Testis (tissue), 3 donors: ENCODE measurements around the gene IFNA6. TPM values are rescaled to one million over a fixed set of nuclear protein-coding genes. Genes with fewer than 3 reads are reported as not detected.
A peak's percentile ranks its signal among the peaks of the same experiment; 100 is the strongest.

Experiments
- DNase-seq: peaks from one replicate; pipeline ENCODE4 v3.0.0-alpha.2; 2019
- H3K27ac ChIP-seq, 2 donors: fragments of 200-600 bp; sonication (generic); one replicate each; pipeline ENCODE4 v1.5.1; 2019
- H3K27me3 ChIP-seq: fragments of 200-600 bp; sonication (generic); one replicate; pipeline ENCODE4 v1.5.1; 2019
- H3K36me3 ChIP-seq: fragments of 200-600 bp; sonication (generic); one replicate; pipeline ENCODE4 v1.5.1; 2017; ENCODE audit warnings: low read depth; ENCODE audit errors: missing control alignments
- H3K4me1 ChIP-seq: fragments of 200-600 bp; sonication (generic); one replicate; pipeline ENCODE4 v1.5.1; 2019
- H3K4me3 ChIP-seq, 2 donors: fragments of 200-600 bp; sonication (generic); one replicate each; pipeline ENCODE4 v1.5.1; 2017 to 2019
- H3K9me3 ChIP-seq: fragments of 200-600 bp; sonication (generic); one replicate; pipeline ENCODE4 v1.5.1; 2017
- POLR2A ChIP-seq: fragments of 450-650 bp; IDR thresholded peaks from one replicate; pipeline ENCODE4 v1.6.1; 2017; ENCODE audit warnings: antibody characterized with exemption, mild to moderate bottlenecking, moderate library complexity
- WGBS, 2 donors: methylation state at CpG; one replicate each; pipeline ENCODE4 v1.1.5; 2018; 5-methylcytosine and 5-hydroxymethylcytosine counted together
- intact Hi-C: fragments of 100-400 bp; cut with DNase I; formaldehyde crosslinking; loops from one replicate; pipeline ENCODE4 v1.15.1; 2023; ENCODE audit warnings: low total_unique reads
- polyA plus RNA-seq: library from polyadenylated mRNA; stranded (reverse); fragments of 350-450 nt; fragmentation: Illumina TruSeq; extraction: RNeasy Lipid Tissue Mini Kit (QIAGEN cat#74804); gene quantifications from one replicate; pipeline ENCODE4 v1.2.3, GENCODE V29; 2014; ENCODE audit warnings: low read depth, low replicate concordance; ENCODE audit not compliant: insufficient read depth
- total RNA-seq, 2 donors: library from RNA; depleted of rRNA; stranded (reverse); fragments of >200 nt; gene quantifications; one replicate each; pipeline ENCODE4 v1.2.3, GENCODE V29; 2016
- TF ChIP-seq, protein P1 (sequence below), 3 experiments: fragments of 450-650 bp in 2 of 3; fragments of 200-600 bp in 1 of 3; sonication (generic) in 1 of 3; IDR thresholded peaks; one replicate each; pipeline ENCODE4 v1.5.1; 2016 to 2019; ENCODE audit warnings: antibody characterized with exemption in 3 of 3, mild to moderate bottlenecking in 2 of 3, moderate library complexity in 1 of 3

The IFNA6 gene
- total and polyA plus RNA-seq, 3 donors from 2014 or later, result 0.39 TPM; not detected in 2

DNA sequence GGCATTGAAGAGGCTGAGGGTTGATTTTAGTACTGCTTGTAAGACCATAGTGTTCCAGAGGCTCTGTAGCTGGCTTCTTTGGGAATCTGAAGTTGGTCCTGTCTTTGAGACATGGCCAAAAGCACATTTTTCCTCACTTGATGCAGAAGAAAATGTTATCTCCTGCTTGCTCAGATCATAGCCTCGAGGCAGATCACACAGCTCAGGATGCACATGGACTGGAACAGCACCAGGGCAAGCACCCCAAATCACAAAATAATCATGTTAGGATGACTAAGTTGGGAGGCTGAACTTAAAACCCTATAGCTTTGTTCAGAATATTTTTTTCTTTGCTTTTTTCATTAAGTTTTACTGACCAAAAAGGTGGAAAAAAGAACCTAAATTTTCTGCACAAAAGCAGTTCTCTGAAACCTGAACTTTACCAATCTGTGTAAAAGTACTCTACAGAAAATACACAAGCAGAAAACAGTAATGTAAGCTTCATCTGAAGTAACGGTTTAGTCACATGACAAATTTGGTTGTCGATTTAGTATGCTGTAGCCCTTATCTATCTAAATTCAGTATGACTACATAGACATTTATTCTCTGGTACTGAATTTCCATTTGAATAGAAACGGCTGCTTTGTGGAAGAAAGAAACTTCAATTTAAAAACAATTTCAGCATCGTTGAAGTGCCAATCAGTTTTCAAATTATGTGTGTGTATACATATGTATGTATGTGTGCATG is 18.8 kb downstream of the IFNA6 start:
- no peaks in the 10 kb centered on the region for H3K27me3 ChIP-seq
- no peak for DNase-seq
- peaks cover 29% of the 10 kb centered on the region for H3K4me1 ChIP-seq
- intact Hi-C loops, result no loop called here
- no peak overlapping the region for H3K27ac ChIP-seq
- WGBS, 2 donors, result 51% methylated on average over 5 of the region's 5 CpGs
- no peaks in the 10 kb centered on the region for H3K9me3 ChIP-seq
- no peak overlapping the region for H3K4me3 ChIP-seq
- H3K36me3 ChIP-seq, result no peaks in the 10 kb centered on the region
- TF ChIP-seq, protein P1, sequence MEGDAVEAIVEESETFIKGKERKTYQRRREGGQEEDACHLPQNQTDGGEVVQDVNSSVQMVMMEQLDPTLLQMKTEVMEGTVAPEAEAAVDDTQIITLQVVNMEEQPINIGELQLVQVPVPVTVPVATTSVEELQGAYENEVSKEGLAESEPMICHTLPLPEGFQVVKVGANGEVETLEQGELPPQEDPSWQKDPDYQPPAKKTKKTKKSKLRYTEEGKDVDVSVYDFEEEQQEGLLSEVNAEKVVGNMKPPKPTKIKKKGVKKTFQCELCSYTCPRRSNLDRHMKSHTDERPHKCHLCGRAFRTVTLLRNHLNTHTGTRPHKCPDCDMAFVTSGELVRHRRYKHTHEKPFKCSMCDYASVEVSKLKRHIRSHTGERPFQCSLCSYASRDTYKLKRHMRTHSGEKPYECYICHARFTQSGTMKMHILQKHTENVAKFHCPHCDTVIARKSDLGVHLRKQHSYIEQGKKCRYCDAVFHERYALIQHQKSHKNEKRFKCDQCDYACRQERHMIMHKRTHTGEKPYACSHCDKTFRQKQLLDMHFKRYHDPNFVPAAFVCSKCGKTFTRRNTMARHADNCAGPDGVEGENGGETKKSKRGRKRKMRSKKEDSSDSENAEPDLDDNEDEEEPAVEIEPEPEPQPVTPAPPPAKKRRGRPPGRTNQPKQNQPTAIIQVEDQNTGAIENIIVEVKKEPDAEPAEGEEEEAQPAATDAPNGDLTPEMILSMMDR (IDR thresholded peaks at IDR 0.05), result no peak
- TF ChIP-seq POLR2A, result no peak

DNA sequence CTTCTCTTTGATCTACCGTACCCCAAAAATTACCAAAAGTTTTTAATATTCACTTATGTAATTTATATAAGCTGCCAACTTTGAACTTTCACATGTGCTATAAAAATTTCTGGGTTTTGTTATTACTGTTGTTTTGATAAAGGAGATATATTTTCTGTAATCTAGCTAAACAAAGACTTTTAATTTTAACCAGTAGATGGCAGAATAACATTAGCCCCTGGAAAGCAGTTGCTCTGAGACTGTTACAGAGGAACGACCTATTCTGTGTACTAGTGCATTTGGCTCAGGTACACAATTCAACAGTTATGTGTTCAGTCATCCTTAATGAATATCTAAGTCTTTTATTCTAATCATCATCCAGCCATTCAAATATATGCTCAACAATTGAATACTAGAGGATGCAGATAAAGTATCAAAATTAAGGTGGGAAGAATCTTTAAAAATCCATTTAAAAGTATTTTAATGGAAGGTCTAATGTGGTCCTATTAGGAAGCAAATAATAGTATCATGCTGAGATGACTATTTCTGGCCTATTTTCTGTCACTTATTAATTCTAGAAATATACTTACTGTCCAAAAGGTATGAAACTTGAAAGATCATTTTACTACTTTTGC is 24.1 kb downstream of the IFNA6 start:
- Histone ChIP-seq H3K36me3 (no peaks in the 10 kb centered on the region), H3K9me3 (no peaks in the 10 kb centered on the region), H3K4me1 (peaks cover 7% of the 10 kb centered on the region), H3K4me3 (no peak overlapping the region), H3K27ac (no peak overlapping the region), H3K27me3 (no peaks in the 10 kb centered on the region)
- TF ChIP-seq, protein P1 (IDR thresholded peaks at IDR 0.05), result peak; percentile 26 to 65 (median 40)
- TF ChIP-seq POLR2A, result no peak
- intact Hi-C loops, result loop anchor here (10.0 kb wide), 1 partner anchor 468 kb away; no protein-coding TSS in a partner anchor
- 43 to 44% methylated on average over 2 of the region's 2 CpGs for WGBS, 2 donors
- no peak for DNase-seq

DNA sequence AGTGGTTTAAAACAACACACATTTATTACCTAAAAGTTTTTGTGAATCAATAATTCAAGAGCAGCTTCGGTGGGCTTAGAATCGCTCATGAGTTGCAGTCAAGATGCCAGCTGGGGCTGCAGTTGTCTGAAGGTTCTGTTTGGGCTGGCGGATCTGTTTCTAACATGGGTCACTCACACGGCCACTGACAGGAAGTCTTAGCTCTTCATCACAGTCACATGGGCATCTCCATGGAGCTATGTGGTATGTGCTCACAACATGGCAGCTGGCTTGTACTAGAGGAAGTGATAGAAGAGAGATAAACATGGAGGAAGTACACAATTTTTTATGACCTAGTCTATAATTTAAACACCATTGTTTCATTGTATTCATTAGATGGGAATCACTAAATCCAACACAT is 26.6 kb downstream of the IFNA6 start:
- 75 to 88% methylated on average over 4 of the region's 4 CpGs for WGBS, 2 donors
- TF ChIP-seq, protein P1 (IDR thresholded peaks at IDR 0.05), result no peak
- no peak for TF ChIP-seq POLR2A
- H3K36me3 ChIP-seq, result no peaks in the 10 kb centered on the region
- intact Hi-C loops, result loop anchor here (10.0 kb wide), 1 partner anchor 471 kb away; no protein-coding TSS in a partner anchor
- H3K27me3 ChIP-seq, result no peaks in the 10 kb centered on the region
- no peak overlapping the region for H3K4me3 ChIP-seq
- H3K4me1 ChIP-seq, result peaks cover 5% of the 10 kb centered on the region
- H3K27ac ChIP-seq, result no peak overlapping the region
- no peak for DNase-seq
- no peaks in the 10 kb centered on the region for H3K9me3 ChIP-seq

DNA sequence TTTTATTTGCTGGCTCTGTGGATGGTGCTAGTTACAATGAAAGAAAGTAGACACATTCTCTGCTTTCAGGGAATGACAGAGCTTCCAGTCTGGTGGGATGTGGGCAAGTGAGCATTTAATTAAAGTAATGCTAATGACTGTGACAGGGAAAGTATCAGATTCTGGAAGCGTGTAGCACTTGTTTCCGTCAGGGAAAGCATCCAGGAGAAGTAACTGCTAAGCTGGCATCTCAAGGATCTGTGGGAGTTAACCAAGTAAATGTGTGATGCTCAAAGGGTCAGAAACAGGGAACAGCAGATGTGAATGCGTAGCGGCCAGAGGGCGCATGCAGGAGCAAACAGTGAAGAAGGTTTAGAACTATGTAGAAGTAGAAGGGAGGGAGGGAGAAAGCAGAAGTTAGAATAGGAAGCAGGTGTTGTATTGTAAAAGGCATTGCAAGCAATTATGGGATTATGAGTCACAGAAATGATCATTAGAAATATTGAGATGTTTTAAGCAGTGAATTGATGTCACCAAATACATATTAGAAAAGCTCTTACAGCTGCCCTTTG is 27.7 kb downstream of the IFNA6 start:
- no peaks in the 10 kb centered on the region for H3K27me3 ChIP-seq
- 67 to 80% methylated on average over 5 of the region's 5 CpGs for WGBS, 2 donors
- no peak for DNase-seq
- peaks cover 5% of the 10 kb centered on the region for H3K4me1 ChIP-seq
- no peak overlapping the region for H3K4me3 ChIP-seq
- no peak overlapping the region for H3K27ac ChIP-seq
- intact Hi-C loops, result loop anchor here (10.0 kb wide), 1 partner anchor 472 kb away; no protein-coding TSS in a partner anchor
- TF ChIP-seq POLR2A, result no peak
- TF ChIP-seq, protein P1 (IDR thresholded peaks at IDR 0.05), result no peak
- H3K36me3 ChIP-seq, result no peaks in the 10 kb centered on the region
- no peaks in the 10 kb centered on the region for H3K9me3 ChIP-seq
